HG02623 (cell line): ENCODE results near the gene BMS1.
A peak's percentile ranks its signal among the peaks of the same experiment; 100 is the strongest.
"Not testable (repeated sequence)": the region's sequence is repeated elsewhere in the genome, so short reads cannot be mapped to it uniquely, and the experiment has no call there.

Source experiments
- ATAC-seq: cut with Tn5 transposase; IDR thresholded peaks from one replicate; pipeline ENCODE4 v1.9.1; 2021; ENCODE audit warnings: moderate library complexity; ENCODE audit not compliant: unreplicated experiment

The BMS1 gene

GRCh38 chr10:42866115-42866995 is 83.8 kb downstream of the BMS1 start:
- peak; percentile 71 for ATAC-seq

DNA sequence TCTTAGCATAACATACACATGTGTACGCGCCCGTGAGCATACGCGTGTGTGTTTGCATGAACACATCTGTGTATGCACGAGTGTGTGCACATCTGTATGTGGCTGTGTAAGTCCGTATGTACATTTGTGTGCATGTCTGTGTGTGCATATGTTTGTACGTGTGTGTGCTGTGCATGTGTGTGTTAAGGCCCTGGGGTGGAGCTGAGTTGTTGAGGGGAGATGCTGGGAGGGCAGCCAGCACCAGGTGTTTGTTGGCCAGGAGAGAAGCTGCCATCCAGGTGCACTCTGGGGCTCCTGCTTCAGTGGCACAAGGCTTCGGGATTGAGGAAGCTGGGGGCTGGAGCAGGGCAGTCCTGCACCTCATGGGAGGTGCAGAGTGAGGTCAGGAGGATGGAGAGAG is 85.0 kb downstream of the BMS1 start:
- ATAC-seq: no peak

- no peak for ATAC-seq
These were observed 85.9 kb downstream of the BMS1 start for GRCh38 chr10:42868530-42868929.

DNA sequence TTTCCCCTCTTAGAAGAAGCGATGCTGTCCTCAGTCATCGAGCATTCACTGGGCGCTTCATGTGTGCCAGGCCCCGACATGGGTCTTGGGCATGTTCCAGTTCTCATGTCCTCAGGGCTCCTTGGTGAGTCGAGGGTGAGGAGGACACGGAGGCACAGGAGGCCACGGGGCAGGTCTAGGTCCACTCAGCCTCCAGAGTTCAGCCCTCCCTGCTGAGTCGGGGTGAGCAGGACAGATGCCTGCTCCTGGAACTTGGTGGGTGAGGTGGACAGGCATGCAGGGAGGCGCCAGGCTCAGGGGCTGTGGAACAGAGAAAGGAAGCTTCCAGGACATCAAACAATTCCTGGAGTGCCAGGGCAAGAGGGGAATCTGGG is 87.4 kb downstream of the BMS1 start:
- ATAC-seq: no peak

DNA sequence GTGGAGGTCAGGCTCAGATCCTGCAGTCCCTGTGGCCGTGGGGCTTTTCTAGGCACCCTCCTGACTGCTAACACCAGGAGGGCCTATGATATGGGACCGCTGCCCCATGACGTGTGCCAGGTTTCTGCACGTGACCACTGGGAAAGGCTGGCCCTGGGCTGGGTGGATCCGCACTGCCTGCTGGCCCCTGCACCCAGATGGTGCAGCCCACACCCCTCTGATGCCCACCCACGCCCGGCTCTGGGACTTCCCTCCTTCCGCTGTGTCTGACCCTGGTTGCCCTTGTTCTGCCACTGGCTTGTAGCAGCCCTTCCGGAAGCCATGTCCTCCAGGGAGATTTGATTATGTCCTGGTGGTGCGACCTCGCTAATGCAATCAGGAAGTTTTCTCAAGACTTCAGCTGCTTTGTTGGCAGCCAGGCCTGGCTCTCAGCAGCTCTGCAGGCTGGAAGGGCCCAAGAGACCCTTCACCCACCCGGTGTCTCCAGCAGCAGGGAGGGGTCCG is 88.6 kb downstream of the BMS1 start:
- ATAC-seq: not testable (repeated sequence)

DNA sequence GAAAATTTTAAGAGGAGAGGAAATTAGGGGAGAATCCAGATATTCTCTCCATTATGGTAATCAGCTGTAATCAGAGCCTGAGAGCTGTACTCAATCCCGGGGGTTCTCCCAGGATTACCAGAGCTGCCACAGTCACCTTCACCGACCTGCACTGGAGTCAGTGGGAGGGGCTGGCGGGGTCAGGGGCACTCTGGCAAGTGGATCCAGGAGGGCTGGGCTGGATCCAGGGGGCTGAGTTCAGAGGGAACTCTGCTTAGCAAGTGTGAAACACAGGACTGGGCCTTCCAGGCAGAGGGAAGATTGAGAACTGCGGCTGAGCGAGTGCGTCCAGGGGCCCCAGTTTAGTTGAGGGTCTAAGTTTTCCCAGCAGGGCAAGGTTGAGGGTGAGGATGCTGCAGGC is 89.2 kb downstream of the BMS1 start:
- ATAC-seq: no peak

- no peak for ATAC-seq
These were observed 90.4 kb downstream of the BMS1 start for GRCh38 chr10:42872865-42873435.

- ATAC-seq: no peak
These were observed 92.3 kb downstream of the BMS1 start for GRCh38 chr10:42874713-42875387.

DNA sequence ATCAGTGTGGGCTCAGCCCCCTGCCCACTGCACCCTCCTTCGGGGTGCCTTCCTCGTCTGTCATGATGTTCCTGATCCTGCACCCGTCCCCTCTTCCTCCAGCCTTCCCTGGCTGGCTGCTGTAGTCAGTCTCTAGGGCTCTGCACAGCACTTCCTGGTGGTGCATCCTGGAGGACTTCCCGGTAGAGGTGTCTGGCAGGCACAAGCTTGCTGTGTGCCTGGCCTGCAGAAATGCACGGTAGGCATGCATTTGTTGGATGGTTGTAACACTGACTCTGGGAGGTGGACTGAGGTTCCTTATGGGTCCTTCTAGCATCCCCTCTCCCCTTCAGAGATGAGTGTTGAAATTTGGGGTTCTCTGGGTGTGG is 92.8 kb downstream of the BMS1 start:
- ATAC-seq: no peak

- ATAC-seq: no peak
These were observed 93.3 kb downstream of the BMS1 start for GRCh38 chr10:42875798-42876341.

- no peak for ATAC-seq
These were observed 93.9 kb downstream of the BMS1 start for GRCh38 chr10:42876476-42876875.

DNA sequence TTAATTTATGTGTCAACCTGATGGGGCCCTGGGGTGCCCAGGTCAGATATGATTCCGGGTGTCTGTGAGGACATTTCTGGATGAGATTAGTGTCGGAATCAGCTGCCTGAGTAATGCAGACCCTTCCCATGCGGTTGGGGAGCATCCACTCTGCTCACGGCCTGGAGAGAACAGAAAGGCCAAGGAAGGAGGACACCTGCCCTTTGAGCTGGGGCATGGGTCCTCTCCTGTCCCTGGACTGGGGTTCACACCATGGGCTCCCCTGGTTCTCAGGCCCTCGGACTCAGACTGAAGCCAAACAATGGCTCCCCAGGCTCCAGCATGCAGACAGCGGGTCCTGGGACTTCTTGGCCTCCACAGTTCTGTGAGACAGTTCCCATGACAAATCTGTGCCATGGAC is 94.3 kb downstream of the BMS1 start:
- ATAC-seq: no peak

DNA sequence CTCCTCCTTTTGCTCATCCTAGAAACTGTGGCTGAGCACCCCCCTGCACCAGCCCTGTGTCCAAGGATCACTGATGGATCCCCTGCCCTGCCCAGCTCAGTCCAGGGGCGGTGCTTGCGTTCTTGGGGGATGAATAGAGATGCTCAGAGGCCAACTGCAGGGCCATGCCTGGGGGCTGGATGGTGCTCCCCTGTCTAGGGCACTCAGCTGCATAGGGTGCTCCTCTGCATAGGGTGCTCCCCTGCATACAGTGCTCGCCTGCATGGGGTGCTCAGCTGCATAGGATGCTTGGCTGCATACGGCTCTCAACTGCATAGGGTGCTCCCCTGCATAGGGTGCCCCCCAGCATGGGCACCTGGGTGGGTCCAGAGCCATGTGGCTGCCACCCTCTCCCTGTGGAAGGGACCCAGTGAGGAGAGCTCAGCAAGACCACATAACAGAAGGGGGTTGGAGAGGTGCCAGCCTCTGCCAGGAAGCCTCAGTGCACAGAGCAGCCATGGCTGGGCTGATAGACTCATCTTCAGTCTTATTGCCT is 95.0 kb downstream of the BMS1 start:
- no peak for ATAC-seq

DNA sequence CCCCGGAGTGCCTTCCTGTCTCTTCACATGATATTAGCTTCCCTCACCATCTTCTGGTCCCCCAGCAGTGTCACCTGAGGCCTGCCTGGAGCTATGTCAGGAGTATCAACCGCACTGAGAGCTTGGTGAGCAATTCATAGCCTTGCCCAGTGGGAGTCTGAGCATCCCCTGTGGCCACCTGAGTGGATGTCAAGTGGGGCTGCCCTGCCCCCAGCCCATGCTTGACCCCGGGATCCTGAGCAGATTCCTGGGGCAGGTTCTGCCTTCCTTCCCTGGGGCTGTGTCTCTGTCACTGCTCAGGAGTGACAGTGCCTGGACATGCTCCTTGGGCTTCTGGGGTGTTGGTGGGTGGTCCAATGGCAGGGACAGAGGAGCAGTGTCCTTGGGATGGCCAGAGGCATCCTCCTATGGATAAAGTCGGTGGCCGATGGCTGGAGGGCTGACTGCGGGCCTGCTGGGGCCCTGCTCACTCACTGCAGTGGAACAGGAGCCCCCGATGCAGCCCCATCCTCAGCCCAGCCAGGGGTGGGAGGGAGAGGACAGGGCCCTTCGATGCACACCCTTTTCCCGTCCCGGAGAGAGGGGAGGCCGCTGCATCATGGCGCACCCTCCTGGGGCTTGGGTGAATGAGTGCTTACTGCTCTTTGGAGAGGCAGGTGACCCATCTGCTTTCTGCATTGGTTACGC is 95.7 kb downstream of the BMS1 start:
- no peak for ATAC-seq

DNA sequence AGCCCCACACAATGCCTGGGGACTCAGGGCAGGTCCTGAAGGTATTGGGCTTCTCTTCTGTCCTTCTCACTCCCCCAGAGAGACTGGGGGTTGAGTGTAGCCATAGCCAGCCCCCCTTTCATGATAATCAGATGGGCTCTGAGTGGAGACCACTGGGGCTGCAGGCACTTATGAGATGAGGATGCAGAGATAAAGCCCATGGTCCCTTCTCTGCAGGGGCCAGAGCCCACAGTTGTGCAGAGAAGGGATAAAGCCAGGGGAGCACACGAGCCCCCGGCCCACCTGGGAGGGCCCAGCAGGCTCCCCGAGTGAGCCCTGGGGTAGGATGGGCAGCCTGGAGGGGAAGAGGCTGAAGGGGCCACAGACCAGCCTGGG is 96.2 kb downstream of the BMS1 start:
- ATAC-seq: no peak

DNA sequence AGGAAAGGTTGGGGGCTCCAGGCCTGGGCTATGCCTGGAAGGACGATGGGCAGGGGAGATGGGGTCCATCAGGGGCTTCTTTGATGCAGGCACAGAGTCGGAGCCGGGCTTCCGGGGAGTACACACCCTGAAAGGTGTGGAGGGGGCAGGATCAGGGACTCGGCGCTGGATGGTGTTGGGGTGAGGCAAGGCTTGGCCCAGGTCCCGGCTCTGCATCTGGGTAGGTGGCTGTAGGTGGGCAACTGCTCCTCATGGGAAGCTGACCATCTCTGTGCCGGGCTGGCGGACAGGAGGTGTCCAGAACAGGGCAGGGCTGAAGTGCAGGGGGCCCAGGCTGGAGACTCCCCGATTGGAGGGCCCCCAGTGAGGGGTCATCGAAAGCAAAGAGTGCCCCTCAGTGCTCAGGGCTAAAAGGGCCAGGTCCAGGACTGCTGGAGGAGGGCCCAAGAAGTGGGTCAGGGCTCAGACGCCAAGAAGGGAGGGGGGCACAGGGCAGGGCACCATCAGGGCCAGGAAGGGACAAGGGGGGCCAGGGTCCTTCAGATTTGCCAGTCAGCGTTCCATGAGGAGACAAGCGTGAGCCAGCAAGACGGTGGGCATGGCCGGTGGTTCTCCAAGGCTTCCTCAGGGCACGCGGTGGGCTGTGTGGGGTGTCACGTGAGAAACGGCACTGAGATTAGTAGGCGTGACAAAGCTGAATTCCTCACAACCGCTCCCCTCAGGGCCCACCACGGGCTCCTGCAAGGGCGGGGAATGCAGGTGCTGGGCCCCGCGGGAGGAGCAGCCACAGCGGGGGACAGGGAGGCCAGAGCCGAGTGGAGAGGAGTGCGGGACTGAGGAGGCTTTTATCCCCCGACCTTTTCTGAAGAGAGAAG is 97.0 kb downstream of the BMS1 start:
- no peak for ATAC-seq

GRCh38 chr10:42880255-42880620 is 97.6 kb downstream of the BMS1 start:
- no peak for ATAC-seq

- ATAC-seq: no peak
These were observed 100.0 kb downstream of the BMS1 start for GRCh38 chr10:42882597-42882996.
